OCI-LY7 (cell line): ENCODE data around the gene BBS5. TPM values are rescaled to one million over a fixed set of nuclear protein-coding genes. Genes with fewer than 3 reads are reported as not detected.

Experiments used
- BruUV-seq: library from RNA; stranded (reverse); fragments of 400-500 nt; replicated peaks from 2 replicates; lab custom pipeline; 2021; lab: Mats Ljungman, UMichigan
- CTCF ChIA-PET: fragments of 300-600 bp; sonication (Branson Sonifier 250); formaldehyde crosslinking; loops from one replicate; lab custom pipeline; 2022; ENCODE audit warnings: antibody characterized with exemption; ENCODE audit not compliant: unreplicated experiment; lab: Charles Lee
- POLR2A ChIA-PET: fragments of 300-600 bp; sonication (Branson Sonifier 250); formaldehyde crosslinking; loops from one replicate; lab custom pipeline; 2022; ENCODE audit warnings: antibody characterized with exemption; lab: Charles Lee
- DNase-seq: peaks from one replicate; pipeline ENCODE4 v3.0.0-alpha.2; 2015; ENCODE audit warnings: low spot score
- H2AFZ ChIP-seq: fragments of 200-600 bp; sonication (generic), shearing (Covaris generic); 2 replicates; pipeline ENCODE4 v1.6.1; 2014; ENCODE audit warnings: mild to moderate bottlenecking, antibody characterized with exemption, low read length, moderate library complexity
- H3K27ac ChIP-seq: fragments of 200-600 bp; sonication (generic); 2 replicates; pipeline ENCODE4 v1.5.1; 2014; ENCODE audit warnings: mixed run types, low read depth, mild to moderate bottlenecking, moderate library complexity, low read length, inconsistent platforms; ENCODE audit not compliant: poor library complexity, severe bottlenecking
- H3K36me3 ChIP-seq: fragments of 200-600 bp; sonication (generic); 2 replicates; pipeline ENCODE4 v1.6.1; 2014; ENCODE audit warnings: mild to moderate bottlenecking, antibody characterized with exemption, low read length, moderate library complexity, mixed read lengths; ENCODE audit not compliant: insufficient read depth
- H3K4me1 ChIP-seq: fragments of 200-600 bp; sonication (generic); 2 replicates; pipeline ENCODE4 v1.5.1; 2014; ENCODE audit warnings: mild to moderate bottlenecking, low read length; ENCODE audit not compliant: insufficient read depth, poor library complexity, severe bottlenecking
- H3K4me2 ChIP-seq: fragments of 200-600 bp; sonication (generic); 2 replicates; pipeline ENCODE4 v1.6.1; 2014; ENCODE audit warnings: mild to moderate bottlenecking, low read length
- H3K4me3 ChIP-seq: fragments of 200-600 bp; sonication (generic); 2 replicates; pipeline ENCODE4 v1.5.1; 2014; ENCODE audit warnings: mild to moderate bottlenecking, low read depth, low read length; ENCODE audit not compliant: poor library complexity, severe bottlenecking
- H3K79me2 ChIP-seq: fragments of 200-600 bp; sonication (generic); 2 replicates; pipeline ENCODE4 v1.6.1; 2016; ENCODE audit warnings: low read depth, mild to moderate bottlenecking, low read length, moderate library complexity, mixed read lengths; ENCODE audit not compliant: insufficient read depth
- H3K9me2 ChIP-seq: fragments of 200-600 bp; sonication (generic); 2 replicates; pipeline ENCODE4 v1.6.1; 2016; ENCODE audit warnings: mild to moderate bottlenecking, low read length, mixed read lengths; ENCODE audit not compliant: insufficient read depth
- H3K9me3 ChIP-seq: fragments of 200-600 bp; sonication (generic); 2 replicates; pipeline ENCODE4 v1.6.1; 2014; ENCODE audit warnings: mild to moderate bottlenecking, mixed run types, low read length, mixed read lengths
- H4K20me1 ChIP-seq: fragments of 200-600 bp; sonication (generic); 2 replicates; pipeline ENCODE4 v1.6.1; 2014; ENCODE audit warnings: mild to moderate bottlenecking, antibody characterized with exemption, low read length, moderate library complexity, mixed read lengths; ENCODE audit not compliant: insufficient read depth
- CTCF ChIP-seq: fragments of 200-600 bp; sonication (generic); conservative IDR thresholded peaks from 2 replicates; pipeline ENCODE4 v1.5.1; 2014; ENCODE audit warnings: mild to moderate bottlenecking, antibody characterized with exemption, low read length, moderate library complexity, mixed read lengths
- EZH2phosphoT487 ChIP-seq: fragments of 200-600 bp; sonication (generic); IDR thresholded peaks from 2 replicates; pipeline ENCODE4 v1.6.1; 2018; ENCODE audit warnings: low read depth, borderline replicate concordance, mild to moderate bottlenecking, mixed run types, antibody characterized with exemption, low read length, moderate library complexity, mixed read lengths
- intact Hi-C: fragments of 100-400 bp; cut with micrococcal nuclease; formaldehyde crosslinking; loops from one replicate; pipeline ENCODE4 v1.10.0; 2022; ENCODE audit not compliant: unreplicated experiment
- total RNA-seq, 2 experiments: library from RNA; depleted of rRNA in 1 of 2; stranded (reverse); fragments of >200 nt in 1 of 2; shearing (Covaris generic) in 1 of 2; gene quantifications; 2 replicates each; pipeline ENCODE4 v1.2.3, GENCODE V29; 2014 to 2022

The BBS5 gene
- total RNA-seq, 2 experiments from 2014 or later, result 0.11 to 0.13 TPM

- H3K4me3 ChIP-seq, result no peak overlapping the region
- no peak overlapping the region for H3K27ac ChIP-seq
- ChIA-PET POLR2A (interaction anchor here (0.8 kb wide), 1 partner anchor 406 kb away, joined by 5 read pairs; no protein-coding TSS in a partner anchor), CTCF (no interaction called here)
- no peaks in the 10 kb centered on the region for H4K20me1 ChIP-seq
- DNase-seq, result no peak
- no peak overlapping the region for H2AFZ ChIP-seq
- no TSS peak for BruUV-seq
- TF ChIP-seq CTCF, result no peak
- TF ChIP-seq EZH2phosphoT487, result no peak
- no peaks in the 10 kb centered on the region for H3K9me3 ChIP-seq
- intact Hi-C loops, result no loop called here
- H3K79me2 ChIP-seq, result no peaks in the 10 kb centered on the region
- no peaks in the 10 kb centered on the region for H3K36me3 ChIP-seq
- no peak overlapping the region for H3K4me2 ChIP-seq
- H3K9me2 ChIP-seq, result no peaks in the 10 kb centered on the region
- H3K4me1 ChIP-seq, result no peaks in the 10 kb centered on the region
Observed at GRCh38 chr2:169493360-169493759, 14.1 kb downstream of the BBS5 start.

GRCh38 chr2:169495310-169495928, 16.1 kb downstream of the BBS5 start:
- DNase-seq, result no peak
- Histone ChIP-seq H4K20me1 (no peaks in the 10 kb centered on the region), H3K36me3 (no peaks in the 10 kb centered on the region), H3K27ac (no peak overlapping the region), H3K4me2 (no peak overlapping the region), H3K79me2 (no peaks in the 10 kb centered on the region), H3K9me2 (no peaks in the 10 kb centered on the region), H2AFZ (no peak overlapping the region), H3K4me3 (no peak overlapping the region), H3K4me1 (no peaks in the 10 kb centered on the region), H3K9me3 (no peaks in the 10 kb centered on the region)
- TF ChIP-seq CTCF (no peak), EZH2phosphoT487 (no peak)
- no TSS peak for BruUV-seq
- intact Hi-C loops, result no loop called here
- POLR2A ChIA-PET, result interaction anchor here (0.5 to 0.7 kb wide), 2 partner anchors 15 to 186 kb away, joined by 3 read pairs; no protein-coding TSS in a partner anchor
- CTCF ChIA-PET, result no interaction called here

GRCh38 chr2:169504651-169505050, 25.4 kb downstream of the BBS5 start:
- no TSS peak for BruUV-seq
- H3K9me3 ChIP-seq, result no peaks in the 10 kb centered on the region
- H3K4me2 ChIP-seq, result no peak overlapping the region
- no peak overlapping the region for H2AFZ ChIP-seq
- no peak overlapping the region for H3K4me3 ChIP-seq
- intact Hi-C loops, result no loop called here
- no peaks in the 10 kb centered on the region for H3K36me3 ChIP-seq
- no peak for TF ChIP-seq CTCF
- no peak for TF ChIP-seq EZH2phosphoT487
- H3K27ac ChIP-seq, result no peak overlapping the region
- H3K4me1 ChIP-seq, result no peaks in the 10 kb centered on the region
- CTCF ChIA-PET, result no interaction called here
- DNase-seq, result no peak
- H3K9me2 ChIP-seq, result no peaks in the 10 kb centered on the region
- POLR2A ChIA-PET, result interaction anchor here (1.2 kb wide), 1 partner anchor 236 kb away, joined by 3 read pairs; no protein-coding TSS in a partner anchor
- no peaks in the 10 kb centered on the region for H4K20me1 ChIP-seq
- no peaks in the 10 kb centered on the region for H3K79me2 ChIP-seq
